Measurements from ENCODE around the gene ANKRD24.
"Not testable (repeated sequence)": the region's sequence is repeated elsewhere in the genome, so short reads cannot be mapped to it uniquely, and the experiment has no call there.

DNA sequence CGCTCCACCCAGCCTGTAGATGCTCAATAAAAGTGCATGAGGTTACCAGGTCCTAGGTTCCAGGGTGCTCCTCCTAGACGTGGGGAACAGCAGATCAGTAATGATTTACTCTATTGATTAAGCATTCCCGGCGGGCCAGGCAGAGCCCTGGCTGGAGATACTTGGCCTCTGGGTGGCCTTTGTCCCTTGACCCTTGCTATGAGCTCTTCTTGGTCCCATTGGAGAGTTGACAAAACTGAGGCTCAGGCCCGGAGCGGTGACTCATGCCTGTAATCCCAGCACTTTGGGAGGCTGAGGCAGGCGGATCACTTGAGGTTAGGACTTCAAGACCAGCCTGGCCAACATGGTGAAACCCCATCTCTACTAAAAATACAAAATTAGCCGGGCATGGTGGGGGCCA is 24.5 kb upstream of the ANKRD24 start:
- TF ChIP-seq, protein P1, sequence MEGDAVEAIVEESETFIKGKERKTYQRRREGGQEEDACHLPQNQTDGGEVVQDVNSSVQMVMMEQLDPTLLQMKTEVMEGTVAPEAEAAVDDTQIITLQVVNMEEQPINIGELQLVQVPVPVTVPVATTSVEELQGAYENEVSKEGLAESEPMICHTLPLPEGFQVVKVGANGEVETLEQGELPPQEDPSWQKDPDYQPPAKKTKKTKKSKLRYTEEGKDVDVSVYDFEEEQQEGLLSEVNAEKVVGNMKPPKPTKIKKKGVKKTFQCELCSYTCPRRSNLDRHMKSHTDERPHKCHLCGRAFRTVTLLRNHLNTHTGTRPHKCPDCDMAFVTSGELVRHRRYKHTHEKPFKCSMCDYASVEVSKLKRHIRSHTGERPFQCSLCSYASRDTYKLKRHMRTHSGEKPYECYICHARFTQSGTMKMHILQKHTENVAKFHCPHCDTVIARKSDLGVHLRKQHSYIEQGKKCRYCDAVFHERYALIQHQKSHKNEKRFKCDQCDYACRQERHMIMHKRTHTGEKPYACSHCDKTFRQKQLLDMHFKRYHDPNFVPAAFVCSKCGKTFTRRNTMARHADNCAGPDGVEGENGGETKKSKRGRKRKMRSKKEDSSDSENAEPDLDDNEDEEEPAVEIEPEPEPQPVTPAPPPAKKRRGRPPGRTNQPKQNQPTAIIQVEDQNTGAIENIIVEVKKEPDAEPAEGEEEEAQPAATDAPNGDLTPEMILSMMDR (IDR thresholded peaks at IDR 0.05): not testable (repeated sequence)
- TF ChIP-seq EZH2 (IDR thresholded peaks at IDR 0.05): not testable (repeated sequence)

All from neural progenitor cell (in vitro differentiated cells).